ENCODE measurements around the gene GLMP. TPM values are rescaled to one million over a fixed set of nuclear protein-coding genes. Genes with fewer than 3 reads are reported as not detected.
"Not testable (repeated sequence)": the region's sequence is repeated elsewhere in the genome, so short reads cannot be mapped to it uniquely, and the experiment has no call there.

The GLMP gene
- total RNA-seq, 1 experiment from 2014 or later, result 60.3 TPM

GRCh38 chr1:156337888-156338179 is 42.4 kb upstream of the GLMP start:
- Mint-ChIP-seq H3K36me3 (peaks cover 37% of the 10 kb centered on the region), H3K4me1 (peaks cover 18% of the 10 kb centered on the region), H3K27ac (peak overlapping the region; percentile 96), H3K4me3 (peak overlapping the region; percentile 99), H3K27me3 (ENCODE audit: low read depth) (no peaks in the 10 kb centered on the region), H3K9me3 (no peaks in the 10 kb centered on the region)
- ChIA-PET CTCF (interaction anchor here (0.6 to 3.0 kb wide), 10 partner anchors 18 to 196 kb away, joined by 3 to 14 read pairs (median 4); partner anchors contain the start of genes PMF1, SLC25A44 and SMG5), POLR2A (interaction anchor here (0.6 to 2.4 kb wide), 4 partner anchors 55 to 330 kb away, joined by 3 to 10 read pairs (median 4); partner anchors contain the start of gene SMG5)
- no peak for DNase-seq (ENCODE audit: low spot score)
- no peak for ATAC-seq
- TF ChIP-seq SOX15 (CRISPR knock-in tag; IDR thresholded peaks at IDR 0.05) (no peak), ERG (CRISPR knock-in tag; IDR thresholded peaks at IDR 0.05) (no peak), ZMAT4 (CRISPR knock-in tag; IDR thresholded peaks at IDR 0.05) (no peak), USF1 (CRISPR knock-in tag; IDR thresholded peaks at IDR 0.05) (0 out of 2 replicates have a peak, but pooled peaks have one; percentile 12), ZBTB43 (CRISPR knock-in tag; IDR thresholded peaks at IDR 0.05) (no peak), ARID4B (CRISPR knock-in tag; IDR thresholded peaks at IDR 0.05; ENCODE audit: borderline replicate concordance) (no peak), ZNF138 (CRISPR knock-in tag; conservative IDR thresholded peaks at IDR 0.05) (no peak), MLX (CRISPR knock-in tag; IDR thresholded peaks at IDR 0.05) (no peak)

GRCh38 chr1:156337052-156337887 is 41.8 kb upstream of the GLMP start:
- H3K4me1 Mint-ChIP-seq, result peaks cover 18% of the 10 kb centered on the region
- DNase-seq (ENCODE audit: low spot score), result no peak
- ChIA-PET POLR2A (interaction anchor here (0.6 to 2.4 kb wide), 2 partner anchors 54 to 297 kb away, joined by 3 to 10 read pairs; partner anchors contain the start of gene SMG5), CTCF (interaction anchor here (0.6 to 3.0 kb wide), 10 partner anchors 18 to 196 kb away, joined by 3 to 14 read pairs (median 4); partner anchors contain the start of genes PMF1 and SLC25A44)
- peak overlapping the region; percentile 99 for H3K4me3 Mint-ChIP-seq
- ATAC-seq, result no peak
- H3K36me3 Mint-ChIP-seq, result peaks cover 42% of the 10 kb centered on the region
- H3K27me3 Mint-ChIP-seq (ENCODE audit: low read depth), result no peaks in the 10 kb centered on the region
- TF ChIP-seq GTF2I (CRISPR knock-in tag; conservative IDR thresholded peaks at IDR 0.05) (peak; percentile 75; the same call in 1 of the 2 replicates), CBFB (CRISPR knock-in tag; IDR thresholded peaks at IDR 0.05; ENCODE audit: low read depth) (no peak)
- H3K27ac Mint-ChIP-seq, result peak overlapping the region; percentile 96
- no peaks in the 10 kb centered on the region for H3K9me3 Mint-ChIP-seq

GRCh38 chr1:156336242-156336641 is 40.8 kb upstream of the GLMP start:
- ATAC-seq, result no peak
- TF ChIP-seq ZNF671 (CRISPR knock-in tag; IDR thresholded peaks at IDR 0.05) (no peak), JUN (CRISPR knock-in tag; IDR thresholded peaks at IDR 0.05) (no peak), E2F1 (CRISPR knock-in tag; IDR thresholded peaks at IDR 0.05) (no peak)
- H3K4me3 Mint-ChIP-seq, result peak overlapping the region; percentile 99
- H3K36me3 Mint-ChIP-seq, result peaks cover 50% of the 10 kb centered on the region
- CTCF ChIA-PET, result interaction anchor here (1.1 to 3.0 kb wide), 4 partner anchors 17 to 142 kb away, joined by 3 to 14 read pairs (median 4); partner anchors contain the start of gene SLC25A44
- no peak for DNase-seq (ENCODE audit: low spot score)
- peak overlapping the region; percentile 39; the same call in 1 of the 2 replicates for H3K27ac Mint-ChIP-seq
- POLR2A ChIA-PET, result interaction anchor here (2.4 kb wide), 1 partner anchor 53 kb away, joined by 10 read pairs; the partner anchor contains the start of gene SMG5
- H3K27me3 Mint-ChIP-seq (ENCODE audit: low read depth), result no peaks in the 10 kb centered on the region
- H3K4me1 Mint-ChIP-seq, result peaks cover 18% of the 10 kb centered on the region
- no peaks in the 10 kb centered on the region for H3K9me3 Mint-ChIP-seq

- ATAC-seq; CTCF ChIA-PET; DNase-seq (ENCODE audit: low spot score); H3K4me3 Mint-ChIP-seq; H3K27ac Mint-ChIP-seq; H3K27me3 Mint-ChIP-seq (ENCODE audit: low read depth); H3K9me3 Mint-ChIP-seq; H3K4me1 Mint-ChIP-seq; POLR2A ChIA-PET: not testable (repeated sequence)
- peaks cover 63% of the 10 kb centered on the region for H3K36me3 Mint-ChIP-seq
These were observed 27.7 kb upstream of the GLMP start for GRCh38 chr1:156323179-156323578.
